ENCODE results near the gene TPI1.
"Not testable (repeated sequence)": the region's sequence is repeated elsewhere in the genome, so short reads cannot be mapped to it uniquely, and the experiment has no call there.

DNA sequence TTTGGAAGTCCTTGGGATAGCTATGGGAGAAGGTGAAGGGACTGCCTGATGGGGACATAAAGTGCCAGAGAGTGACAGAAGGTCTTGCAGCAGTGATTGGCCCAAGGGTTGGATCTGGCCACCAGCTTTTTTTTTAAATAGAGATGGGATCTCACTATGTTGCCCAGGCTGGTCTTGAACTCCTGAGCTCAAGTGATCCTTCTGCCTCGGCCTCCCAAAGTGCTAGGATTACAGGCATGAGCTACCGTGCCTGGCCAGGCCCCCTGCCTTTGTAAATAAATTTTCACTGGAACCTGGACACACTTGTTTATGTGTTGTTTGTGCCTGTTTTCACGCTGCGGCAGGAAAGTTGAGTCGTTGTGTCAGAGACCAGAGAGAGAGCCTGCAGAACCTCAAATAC is 2.0 kb upstream of the TPI1 start:
- TF ChIP-seq EZH2 (IDR thresholded peaks at IDR 0.05; ENCODE audit: insufficient read depth, low read length); CTCF (IDR thresholded peaks at IDR 0.05; ENCODE audit: insufficient read depth, low read depth, low read length): not testable (repeated sequence)

Data from astrocyte (in vitro differentiated cells and primary cell).